ENCODE results near the gene DDX1.

- TF ChIP-seq POLR2A (IDR thresholded peaks at IDR 0.05) (no peak), CTCF (IDR thresholded peaks at IDR 0.05) (no peak), EP300 (IDR thresholded peaks at IDR 0.05) (no peak)
Observed at GRCh38 chr2:15616429-15616828, 24.8 kb downstream of the DDX1 start.

Measured in ovary (tissue), 3 donors.